Gastrocnemius medialis (tissue), 4 donors: ENCODE measurements around the gene PAK6. TPM values are rescaled to one million over a fixed set of nuclear protein-coding genes. Genes with fewer than 3 reads are reported as not detected.

Source experiments
- ATAC-seq, 2 donors: fragments of 150-250 bp; one replicate each; pipeline ENCODE4 v1.9.1; 2016
- DNase-seq, 2 donors: peaks; one replicate each; pipeline ENCODE4 v3.0.0-alpha.2; 2019
- H3K27ac ChIP-seq, 4 donors: fragments of 200-600 bp; sonication (generic); 1 replicate in 1 of 4; 2 replicates in 3 of 4; pipeline ENCODE4 v1.5.1; 2016 to 2018; ENCODE audit warnings: mild to moderate bottlenecking in 2 of 4, moderate library complexity in 1 of 4
- H3K27me3 ChIP-seq, 3 donors: fragments of 200-600 bp; sonication (generic) in 2 of 3; 1 replicate in 1 of 3; 2 replicates in 2 of 3; pipeline versions ENCODE4 v1.5.1 to v1.6.0; 2016 to 2019; ENCODE audit warnings: mild to moderate bottlenecking in 1 of 3, moderate library complexity in 1 of 3
- H3K36me3 ChIP-seq, 2 donors: fragments of 200-600 bp; sonication (generic) in 1 of 2; one replicate each; pipeline ENCODE4 v1.5.1; 2017 to 2018
- H3K4me1 ChIP-seq, 2 donors: fragments of 200-600 bp; sonication (generic) in 1 of 2; one replicate each; pipeline ENCODE4 v1.5.1; 2016 to 2017; ENCODE audit warnings: mild to moderate bottlenecking in 2 of 2
- H3K4me3 ChIP-seq, 4 donors: fragments of 200-600 bp; sonication (generic) in 3 of 4; 1 replicate in 1 of 4; 2 replicates in 3 of 4; pipeline ENCODE4 v1.5.1; 2016 to 2019; ENCODE audit warnings: mild to moderate bottlenecking in 2 of 4
- H3K9me3 ChIP-seq, 3 donors: fragments of 200-600 bp; sonication (generic) in 2 of 3; 1 replicate in 1 of 3; 2 replicates in 2 of 3; pipeline ENCODE4 v1.5.1; 2016 to 2019
- POLR2A ChIP-seq, 2 donors: fragments of 450-650 bp; IDR thresholded peaks; one replicate each; pipeline ENCODE4 v1.6.1; 2017; ENCODE audit warnings: antibody characterized with exemption in 2 of 2, mild to moderate bottlenecking in 2 of 2, moderate library complexity in 2 of 2
- in situ Hi-C, 4 donors: fragments of 200-750 bp; cut with MboI; loops; one replicate each; pipeline versions ENCODE4 v1.15.0 to v1.8.0; 2017; ENCODE audit warnings: low sequenced_read_pairs in 4 of 4
- intact Hi-C: fragments of 100-400 bp; cut with DNase I; formaldehyde crosslinking; loops from one replicate; pipeline ENCODE4 v1.15.1; 2023; ENCODE audit warnings: low total_unique reads
- total RNA-seq, 4 donors: library from RNA; depleted of rRNA; stranded (reverse); fragments of >200 nt; gene quantifications; one replicate each; pipeline versions ENCODE4 v1.1.0 to v1.2.3, GENCODE V29; 2016
- TF ChIP-seq, protein P1 (sequence below), 5 experiments: fragments of 450-650 bp in 3 of 5; fragments of 200-600 bp in 2 of 5; sonication (generic) in 2 of 5; IDR thresholded peaks in 4 of 5; conservative IDR thresholded peaks in 1 of 5; 1 replicate in 4 of 5; 2 replicates in 1 of 5; pipeline ENCODE4 v1.5.1; 2016 to 2019; ENCODE audit warnings: antibody characterized with exemption in 5 of 5, mild to moderate bottlenecking in 3 of 5, moderate library complexity in 3 of 5

PAK6 gene
- total RNA-seq, 4 donors from 2014 or later: 1.4 to 2.2 (median 1.5) TPM; not detected in 1

DNA sequence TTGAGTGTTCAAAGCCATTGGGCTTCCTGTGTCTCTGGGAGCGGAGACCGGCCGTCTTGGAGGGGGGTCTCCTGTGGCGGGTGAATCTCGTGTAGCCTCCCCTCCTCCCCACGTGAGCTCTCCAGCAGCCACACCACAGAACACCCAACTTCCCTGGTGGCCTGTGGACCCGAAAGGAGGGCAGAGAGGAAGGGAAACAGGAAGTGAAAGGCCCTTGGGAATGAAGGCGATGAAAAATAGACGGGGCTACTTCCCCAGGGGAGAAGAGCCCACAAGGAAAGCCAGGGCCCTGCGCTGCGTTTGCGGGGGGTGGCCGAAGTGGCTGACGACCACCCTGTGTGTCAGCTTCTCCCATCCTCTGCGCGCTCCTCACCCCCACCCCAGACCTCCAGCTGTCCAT lies 38.6 kb downstream of the PAK6 start:
- intact Hi-C loops: loop anchor here (10.0 kb wide), 1 partner anchor 493 kb away; the partner anchor contains the start of gene FSIP1
- TF ChIP-seq, protein P1, sequence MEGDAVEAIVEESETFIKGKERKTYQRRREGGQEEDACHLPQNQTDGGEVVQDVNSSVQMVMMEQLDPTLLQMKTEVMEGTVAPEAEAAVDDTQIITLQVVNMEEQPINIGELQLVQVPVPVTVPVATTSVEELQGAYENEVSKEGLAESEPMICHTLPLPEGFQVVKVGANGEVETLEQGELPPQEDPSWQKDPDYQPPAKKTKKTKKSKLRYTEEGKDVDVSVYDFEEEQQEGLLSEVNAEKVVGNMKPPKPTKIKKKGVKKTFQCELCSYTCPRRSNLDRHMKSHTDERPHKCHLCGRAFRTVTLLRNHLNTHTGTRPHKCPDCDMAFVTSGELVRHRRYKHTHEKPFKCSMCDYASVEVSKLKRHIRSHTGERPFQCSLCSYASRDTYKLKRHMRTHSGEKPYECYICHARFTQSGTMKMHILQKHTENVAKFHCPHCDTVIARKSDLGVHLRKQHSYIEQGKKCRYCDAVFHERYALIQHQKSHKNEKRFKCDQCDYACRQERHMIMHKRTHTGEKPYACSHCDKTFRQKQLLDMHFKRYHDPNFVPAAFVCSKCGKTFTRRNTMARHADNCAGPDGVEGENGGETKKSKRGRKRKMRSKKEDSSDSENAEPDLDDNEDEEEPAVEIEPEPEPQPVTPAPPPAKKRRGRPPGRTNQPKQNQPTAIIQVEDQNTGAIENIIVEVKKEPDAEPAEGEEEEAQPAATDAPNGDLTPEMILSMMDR (IDR thresholded peaks at IDR 0.05 in 4 of 5, conservative IDR thresholded peaks at IDR 0.05 in 1 of 5): no peak
- no peak for TF ChIP-seq POLR2A (IDR thresholded peaks at IDR 0.05)
- no peak for DNase-seq

DNA sequence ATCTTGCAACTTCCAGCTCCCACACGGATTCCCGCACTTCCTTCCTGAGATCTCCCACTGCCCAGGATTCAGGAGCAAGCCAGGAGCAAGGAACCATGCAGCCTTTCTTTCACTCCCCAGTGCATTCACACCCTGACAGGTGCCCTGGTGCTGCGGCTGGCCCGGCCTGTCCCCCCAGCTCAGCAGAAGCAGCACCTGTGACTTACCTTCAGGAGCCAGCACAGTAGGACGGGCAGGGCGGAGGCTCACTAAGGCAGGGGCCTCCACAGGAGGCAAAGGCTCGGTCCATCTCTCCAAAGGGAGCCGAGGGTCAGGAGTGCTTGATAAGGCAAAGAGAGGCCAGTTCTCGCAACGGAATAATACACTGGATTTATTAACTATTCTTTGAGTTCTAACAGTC lies 39.2 kb downstream of the PAK6 start:
- Histone ChIP-seq H3K27ac (no peak overlapping the region), H3K4me3 (no peak overlapping the region), H3K4me1 (peaks cover 3 to 15% of the 10 kb centered on the region in 2 donors), H3K9me3 (no peaks in the 10 kb centered on the region), H3K36me3 (no peaks in the 10 kb centered on the region), H3K27me3 (peaks cover 41% of the 10 kb centered on the region in 3 donors)
- TF ChIP-seq, protein P1 (IDR thresholded peaks at IDR 0.05 in 4 of 5, conservative IDR thresholded peaks at IDR 0.05 in 1 of 5): no peak
- TF ChIP-seq POLR2A (IDR thresholded peaks at IDR 0.05): no peak
- no peak for ATAC-seq
- intact Hi-C loops: loop anchor here (10.0 kb wide), 1 partner anchor 493 kb away; the partner anchor contains the start of gene FSIP1
- DNase-seq: no peak
- in situ Hi-C loops: loop anchor here in 3 of 4 donors (5.0 to 10.0 kb wide), 3 partner anchors 144 to 233 kb away; no protein-coding TSS in a partner anchor

More for the DNA sequence above, 38.6 kb downstream of the PAK6 start:
- in situ Hi-C loops: loop anchor here in 3 of 4 donors (5.0 to 10.0 kb wide), 3 partner anchors 145 to 233 kb away; no protein-coding TSS in a partner anchor
- Histone ChIP-seq H3K4me3 (no peak overlapping the region), H3K36me3 (no peaks in the 10 kb centered on the region), H3K27me3 (peaks cover 35 to 36% (median 36%) of the 10 kb centered on the region in 3 donors), H3K9me3 (no peaks in the 10 kb centered on the region), H3K4me1 (peaks cover 3 to 9% of the 10 kb centered on the region in 2 donors), H3K27ac (no peak overlapping the region)
- ATAC-seq: no peak

DNA sequence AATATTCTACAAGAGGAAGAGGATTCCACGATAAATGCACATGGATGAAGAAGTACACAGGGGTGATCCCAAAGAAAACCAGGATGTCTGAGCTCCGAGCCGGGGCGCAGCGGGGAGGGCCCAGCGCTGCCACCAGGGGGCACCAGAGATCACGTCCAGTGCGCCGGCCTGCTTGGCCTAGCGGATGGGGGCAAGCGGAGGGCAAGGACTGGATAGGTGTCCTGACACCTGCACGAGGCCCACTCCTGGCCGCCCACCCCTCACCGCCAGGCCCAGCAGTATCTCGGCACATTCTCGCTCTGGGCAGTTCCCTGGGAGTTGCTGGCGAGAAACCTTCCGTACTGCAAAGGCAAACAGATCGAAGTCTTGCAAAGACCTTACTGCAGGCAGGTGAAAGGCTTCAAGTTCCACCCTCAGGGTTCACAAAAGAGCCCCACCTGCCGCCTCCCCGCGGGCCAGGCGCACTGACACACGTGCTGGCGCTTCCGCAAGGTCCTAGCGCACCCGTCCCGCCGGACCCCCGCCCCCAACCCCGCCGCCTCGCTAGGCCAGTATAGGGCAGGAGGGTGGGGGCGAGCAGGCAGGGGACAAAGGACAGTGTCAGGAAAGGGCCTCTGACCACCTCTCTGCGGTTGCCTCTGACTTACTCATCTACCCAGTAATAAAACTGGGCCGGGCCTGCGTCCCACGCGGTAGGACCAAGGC lies 40.7 kb downstream of the PAK6 start:
- no peaks in the 10 kb centered on the region for H3K9me3 ChIP-seq
- H3K27me3 ChIP-seq: peaks cover 50 to 54% (median 50%) of the 10 kb centered on the region in 3 donors
- H3K27ac ChIP-seq: no peak overlapping the region
- peaks cover 3 to 19% of the 10 kb centered on the region in 2 donors for H3K4me1 ChIP-seq
- in situ Hi-C loops: loop anchor here in 3 of 4 donors (5.0 to 10.0 kb wide), 3 partner anchors 143 to 235 kb away; no protein-coding TSS in a partner anchor
- H3K4me3 ChIP-seq: no peak overlapping the region
- peak; percentile 33 to 55 for DNase-seq
- no peak for TF ChIP-seq POLR2A (IDR thresholded peaks at IDR 0.05)
- TF ChIP-seq, protein P1 (IDR thresholded peaks at IDR 0.05 in 4 of 5, conservative IDR thresholded peaks at IDR 0.05 in 1 of 5): peak; percentile 87 to 100 (median 94)
- no peaks in the 10 kb centered on the region for H3K36me3 ChIP-seq
- ATAC-seq: peak in 1 of 2 donors; percentile 69
- intact Hi-C loops: loop anchor here (1.0 to 10.0 kb wide), 3 partner anchors 31 to 495 kb away; partner anchors contain the start of gene FSIP1

DNA sequence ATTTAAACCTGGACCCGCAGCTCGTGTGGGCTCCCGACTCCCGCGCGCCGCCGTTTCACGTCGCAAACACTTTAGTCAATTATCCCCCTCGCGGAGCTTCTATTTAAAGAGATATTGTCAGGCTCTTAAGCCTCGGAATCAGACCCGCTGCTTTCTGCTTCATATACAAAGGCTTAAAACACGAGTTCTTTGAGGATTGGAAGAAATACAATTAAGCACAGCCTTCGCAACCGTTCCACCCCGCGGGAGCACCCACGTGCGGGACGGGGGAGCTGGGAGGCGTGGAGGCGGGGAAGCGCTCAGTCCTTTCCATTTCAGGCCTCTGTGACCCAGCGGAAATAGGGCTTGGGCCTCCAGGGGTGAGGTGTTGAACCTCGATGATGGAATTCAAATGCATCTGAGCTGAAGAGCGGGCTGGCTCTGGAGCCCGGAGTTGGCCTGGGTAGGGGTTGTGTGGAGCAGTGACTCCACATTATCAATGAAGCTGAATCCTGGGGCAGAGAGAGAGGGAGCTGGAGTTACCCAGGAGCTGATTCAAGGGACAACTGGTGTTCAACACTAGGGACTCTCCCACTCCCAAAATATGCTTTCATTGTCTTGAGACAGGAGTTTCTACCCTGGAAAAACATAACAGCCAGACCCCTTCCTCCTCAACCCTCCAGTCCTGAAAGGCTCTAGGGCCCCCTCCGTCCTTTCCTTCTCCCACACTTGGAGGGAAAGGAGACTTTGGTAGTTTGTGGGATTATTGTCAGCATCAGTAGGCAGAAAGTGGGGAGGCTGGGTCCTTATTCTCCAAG lies 41.6 kb downstream of the PAK6 start:
- in situ Hi-C loops (loop anchor here in 1 of 4 donors (10.0 kb wide), 1 partner anchor 144 kb away; no protein-coding TSS in a partner anchor), intact Hi-C loops (no loop called here)
- no peak for ATAC-seq
- Histone ChIP-seq H3K27ac (no peak overlapping the region), H3K4me1 (peaks cover 3 to 19% of the 10 kb centered on the region in 2 donors), H3K27me3 (peaks cover 50 to 54% (median 50%) of the 10 kb centered on the region in 3 donors), H3K4me3 (no peak overlapping the region), H3K9me3 (no peaks in the 10 kb centered on the region), H3K36me3 (no peaks in the 10 kb centered on the region)
- no peak for DNase-seq
- TF ChIP-seq POLR2A (IDR thresholded peaks at IDR 0.05): no peak
- TF ChIP-seq, protein P1 (IDR thresholded peaks at IDR 0.05 in 4 of 5, conservative IDR thresholded peaks at IDR 0.05 in 1 of 5): no peak
